Stimulated activated CD4-positive, alpha-beta T cell treated with anti-CD3 and anti-CD28 coated beads, Interleukin-2, amount 100 ng/mL, for 4 hours (primary cell): ENCODE results near the gene WDR7.
A peak's percentile ranks its signal among the peaks of the same experiment; 100 is the strongest.

Source experiments
- DNase-seq: peaks from one replicate; pipeline ENCODE4 v3.0.0-alpha.2; 2020; ENCODE audit warnings: low read depth

Gene WDR7

GRCh38 chr18:56650944-56651770, at the start of gene WDR7:
Gene WDR7, plus strand, starts transcription at chr18:56651359. Its CDS starts 21,157 bp downstream, at chr18:56672516.
- DNase-seq, result peak; percentile 95

DNA sequence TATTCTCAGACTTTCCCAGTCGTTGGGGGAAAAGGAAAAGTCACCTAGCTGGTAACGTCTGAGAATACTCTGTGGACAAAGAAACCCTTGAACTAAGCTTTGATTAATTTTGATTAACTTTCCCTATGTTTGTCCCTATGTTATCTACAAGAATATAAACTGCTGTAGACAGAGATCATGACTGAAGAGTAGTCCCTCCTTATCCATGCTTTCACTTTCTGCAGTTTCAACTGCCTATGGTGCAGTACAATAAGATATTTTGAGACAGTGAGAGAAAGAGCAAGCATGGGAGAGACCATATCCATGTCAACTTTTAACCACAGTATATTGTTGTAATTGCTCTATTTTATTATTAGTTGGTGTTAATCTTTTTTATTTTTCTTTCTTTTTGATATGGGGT, 44.5 kb upstream of the WDR7 start:
- no peak for DNase-seq

DNA sequence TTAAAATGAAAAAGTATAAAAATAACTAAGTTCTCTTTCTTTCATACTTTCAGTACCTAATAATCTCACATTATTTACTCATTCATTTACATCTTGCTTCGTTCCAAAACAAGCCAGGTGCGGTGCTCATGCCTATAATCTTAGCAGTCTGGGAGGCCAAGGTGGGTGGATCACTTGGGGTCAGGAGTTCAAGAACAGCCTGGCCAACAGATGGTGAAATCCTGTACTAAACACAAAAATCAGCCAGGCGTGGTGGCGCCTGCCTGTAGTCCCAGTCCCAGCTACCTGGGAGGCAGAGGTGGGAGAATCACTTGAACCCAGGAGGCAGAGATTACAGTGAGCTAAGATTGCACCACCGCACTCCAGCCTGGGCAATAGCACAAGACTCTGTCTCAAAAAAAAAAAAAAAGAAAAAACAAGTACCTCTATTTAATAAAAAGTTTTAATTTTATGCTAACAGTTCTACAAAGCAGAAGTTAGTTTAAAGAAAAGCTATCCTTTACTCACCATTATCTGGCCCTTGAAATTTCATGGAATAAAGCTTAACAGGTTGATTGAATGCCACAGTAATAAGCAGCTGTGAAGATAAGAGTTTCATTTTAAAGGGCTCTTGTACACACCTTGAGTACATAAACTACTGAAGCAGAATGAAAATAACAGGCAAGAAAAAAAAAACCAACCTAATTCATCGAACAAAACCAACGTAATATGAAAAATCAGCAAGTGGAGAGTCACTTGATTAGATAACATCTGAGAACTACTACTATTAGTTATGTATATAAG, 35.2 kb upstream of the WDR7 start:
- DNase-seq, result no peak

GRCh38 chr18:56627991-56628390, 23.2 kb upstream of the WDR7 start:
- DNase-seq, result no peak

- no peak for DNase-seq
Measured at GRCh38 chr18:56632070-56633022, 18.8 kb upstream of the WDR7 start.

- no peak for DNase-seq
Measured at GRCh38 chr18:56635007-56635406, 16.2 kb upstream of the WDR7 start.

GRCh38 chr18:56637176-56637575, 14.0 kb upstream of the WDR7 start:
- no peak for DNase-seq

DNA sequence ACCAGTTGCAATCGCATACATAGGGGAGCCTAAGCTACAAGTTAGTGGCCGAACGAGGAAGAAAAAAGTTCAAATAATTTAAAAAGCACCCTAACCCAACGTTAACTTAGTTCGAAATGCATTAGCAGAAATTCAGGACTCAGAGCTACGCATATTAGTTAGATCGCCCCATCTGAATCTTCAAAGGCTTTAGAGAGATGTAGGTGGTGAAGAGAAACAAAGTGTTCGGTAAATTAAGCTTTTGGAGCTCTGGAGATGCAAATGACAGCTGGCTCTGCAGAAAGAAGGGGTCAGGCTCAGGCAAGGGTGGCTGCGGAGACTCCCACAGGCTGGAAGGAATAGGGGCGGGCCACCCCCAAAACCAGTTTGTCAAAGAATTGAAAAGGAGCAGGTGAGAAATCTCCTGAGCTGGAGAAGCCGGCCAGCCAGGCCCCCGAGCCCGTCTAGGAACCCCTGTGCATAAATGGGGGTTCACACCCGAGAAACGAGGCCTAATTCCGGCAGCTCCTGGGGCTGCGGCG, 13.4 kb upstream of the WDR7 start:
- no peak for DNase-seq

DNA sequence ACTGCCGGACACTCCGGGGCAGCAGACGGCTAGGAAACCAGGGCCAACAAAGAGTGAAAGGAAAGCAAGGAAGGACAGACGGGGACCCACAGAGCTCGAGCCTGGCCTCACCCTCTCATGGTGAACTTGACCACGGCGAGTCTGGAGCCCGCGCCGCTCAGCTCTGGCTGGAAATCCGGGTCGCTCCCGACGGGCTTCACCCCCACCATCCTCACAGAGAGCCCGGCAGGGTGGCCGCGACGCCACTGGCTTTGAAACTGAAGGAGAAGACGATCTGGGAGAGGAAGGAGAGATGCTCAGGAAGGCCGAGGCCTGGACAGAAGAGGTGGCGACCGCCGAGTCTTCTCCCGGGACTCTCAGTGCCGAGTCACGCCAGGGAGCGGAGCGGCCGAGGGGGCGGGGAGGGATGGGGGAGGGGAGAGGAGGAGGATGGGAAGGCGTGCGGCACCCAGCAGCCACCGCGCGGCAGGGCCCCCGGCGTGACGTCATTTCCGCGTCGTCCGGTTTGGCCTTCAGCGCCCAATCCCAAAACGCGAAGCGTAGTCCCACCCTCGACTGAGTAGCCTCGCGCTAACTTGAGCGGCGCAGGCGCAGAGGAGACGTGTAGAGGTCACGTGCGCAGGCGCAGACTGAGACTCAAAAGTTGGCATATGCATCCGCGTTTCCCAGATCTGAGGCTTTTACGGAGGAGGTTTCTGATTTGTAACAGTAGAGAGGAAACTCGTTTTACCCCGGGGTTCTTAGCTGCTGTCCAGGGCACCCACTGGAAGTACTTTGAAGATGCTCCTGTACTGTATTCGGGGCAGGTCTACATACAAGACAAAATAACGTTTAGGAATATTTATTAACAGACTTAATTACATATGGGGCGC, 12.7 kb upstream of the WDR7 start, which contains the start of gene TXNL1:
TSS of gene TXNL1 (minus strand) at position 361 of the 872 bp plus-strand sequence. CDS start at position 209, 152 bp downstream.
- peak; percentile 100 for DNase-seq

- no peak for DNase-seq
Measured at GRCh38 chr18:56639104-56639381, 12.1 kb upstream of the WDR7 start.

DNA sequence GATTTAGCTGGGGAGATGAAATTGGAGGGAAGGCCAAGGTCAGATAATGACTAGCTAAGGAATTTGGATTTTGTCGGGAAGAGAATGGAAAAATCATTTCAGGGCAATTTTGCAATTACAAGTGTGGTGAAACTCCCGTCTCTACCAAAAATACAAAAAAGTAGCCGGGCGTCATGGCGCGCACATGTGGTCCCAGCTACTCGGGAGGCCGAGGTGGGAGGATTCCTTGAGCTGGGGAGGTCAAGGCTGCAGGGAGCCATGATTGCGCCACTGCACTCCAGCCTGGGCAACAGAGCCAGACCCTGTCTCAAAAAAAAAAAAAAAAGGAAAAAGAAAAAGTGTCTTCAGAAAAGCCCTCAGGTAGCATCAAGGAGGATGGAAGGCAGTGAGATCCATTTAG, 11.6 kb upstream of the WDR7 start:
- no peak for DNase-seq

DNA sequence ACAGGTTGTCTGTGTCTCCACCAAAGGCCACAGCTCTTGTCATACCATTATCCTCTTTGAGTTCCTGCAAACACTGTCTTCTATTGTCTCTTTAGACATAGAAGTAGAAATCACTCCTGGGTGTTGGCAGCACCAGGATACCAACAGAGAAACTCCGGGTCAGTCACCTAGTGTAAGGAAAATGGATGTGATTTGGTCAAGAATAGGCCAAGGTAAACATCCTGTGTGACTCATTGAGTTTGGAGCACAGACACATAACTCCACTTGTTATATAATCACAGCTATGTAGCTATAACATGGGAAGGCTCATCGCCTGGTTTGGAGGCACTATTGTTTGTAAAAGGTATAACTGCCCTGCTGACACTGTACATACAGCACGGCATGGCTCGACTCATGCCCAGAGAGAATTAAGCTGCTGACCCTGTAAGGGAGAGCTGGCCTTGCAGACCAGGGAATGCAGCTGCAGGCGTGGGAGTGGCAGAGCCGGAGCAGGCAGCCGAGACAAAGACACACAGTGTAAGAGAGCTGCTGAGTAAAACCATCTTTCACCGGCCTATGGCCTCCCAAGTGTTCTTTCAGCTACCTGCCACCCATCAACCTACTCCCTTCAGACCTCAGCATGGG, 9.3 kb upstream of the WDR7 start:
- DNase-seq, result no peak

DNA sequence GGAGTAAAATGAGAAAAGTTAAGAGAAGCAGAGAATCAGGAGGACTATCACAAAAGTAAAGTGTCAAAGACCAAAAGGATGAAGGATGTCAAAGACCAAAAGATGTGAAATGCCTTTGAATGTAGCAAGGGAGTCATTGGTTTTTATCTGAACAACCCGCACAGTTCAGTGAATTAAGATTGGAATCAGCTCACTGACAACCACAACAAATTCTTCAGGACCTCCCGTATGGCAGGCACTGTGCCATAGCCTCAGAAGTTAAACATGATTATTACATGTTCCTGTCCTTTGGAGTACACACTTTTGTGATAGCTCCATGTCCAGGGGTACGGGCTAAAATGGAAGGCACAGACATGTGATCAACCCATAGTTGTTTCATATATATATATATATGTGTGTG, 7.8 kb upstream of the WDR7 start:
- DNase-seq, result no peak

DNA sequence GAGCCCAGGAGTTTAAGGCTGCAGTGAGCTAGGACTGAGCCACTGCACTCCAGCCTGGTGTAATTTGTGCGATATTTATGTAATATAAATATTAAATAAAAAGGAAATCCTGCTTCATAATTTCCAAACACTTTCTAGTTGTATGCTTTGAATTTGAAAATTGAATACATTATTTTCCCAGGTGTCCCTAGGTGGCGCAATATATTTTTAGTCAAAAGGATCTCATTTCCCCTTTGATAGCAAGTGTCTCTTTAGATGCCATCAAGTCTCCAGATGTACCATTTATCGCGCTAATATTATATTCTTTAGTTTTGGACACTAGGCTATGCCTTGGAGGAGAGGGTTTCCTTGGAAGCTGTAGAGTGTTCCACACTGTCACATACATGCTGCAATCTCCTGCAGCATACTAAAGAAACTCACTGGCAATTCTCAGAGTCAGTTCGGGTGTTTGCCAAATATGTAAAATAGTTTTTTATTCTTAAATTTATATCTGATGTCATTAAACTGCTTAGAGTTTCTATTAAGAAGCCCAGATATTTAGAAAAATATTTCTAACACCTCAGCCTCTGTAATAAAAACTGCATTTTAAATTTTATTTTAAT, 5.6 kb upstream of the WDR7 start:
- DNase-seq, result no peak

- no peak for DNase-seq
Measured at GRCh38 chr18:56647071-56647470, 4.1 kb upstream of the WDR7 start.

DNA sequence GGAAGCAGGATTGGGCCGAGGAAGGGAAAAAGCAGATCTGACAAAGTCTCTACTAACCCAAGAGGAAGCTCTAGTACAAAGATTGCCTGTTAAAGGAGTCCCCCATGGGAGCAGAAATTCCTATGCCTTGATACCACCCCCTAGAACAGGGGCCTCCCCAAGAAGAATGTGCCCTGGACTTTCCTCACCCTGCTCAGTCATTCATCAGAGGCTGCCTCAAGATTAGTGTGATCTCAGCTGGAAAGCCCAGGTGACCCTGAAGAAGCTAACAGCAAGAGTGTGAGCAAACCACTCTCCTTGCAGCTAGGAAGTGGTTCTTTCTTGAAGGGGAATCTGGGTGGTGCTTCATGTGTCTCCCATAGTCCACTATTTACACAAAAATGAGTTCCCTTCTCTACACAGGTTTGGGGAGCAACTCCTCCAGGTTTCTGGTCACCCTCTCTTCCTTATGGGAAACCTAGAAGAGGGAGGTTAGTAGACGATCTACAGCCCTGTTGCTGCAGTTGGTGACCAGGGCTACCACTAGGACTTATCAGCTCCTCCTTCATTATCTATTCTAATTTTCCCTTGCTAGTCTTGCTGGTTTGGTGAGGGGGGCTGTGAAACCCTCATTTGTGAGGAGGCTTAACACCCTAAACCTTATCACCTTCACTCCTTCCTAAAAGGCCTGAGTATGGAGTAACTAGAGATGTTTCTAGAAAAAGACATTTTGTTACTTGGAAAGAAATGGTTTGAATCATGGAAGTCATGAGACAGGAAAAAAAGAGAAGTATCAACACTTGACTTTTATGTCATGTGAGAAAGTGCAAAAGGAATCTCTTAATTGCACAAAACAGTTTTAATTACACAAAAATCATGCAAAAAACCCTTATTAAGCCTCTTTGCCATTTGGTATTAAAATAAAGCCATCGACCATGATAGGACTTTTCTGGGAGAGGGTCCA, 2.9 kb upstream of the WDR7 start:
- DNase-seq, result no peak

DNA sequence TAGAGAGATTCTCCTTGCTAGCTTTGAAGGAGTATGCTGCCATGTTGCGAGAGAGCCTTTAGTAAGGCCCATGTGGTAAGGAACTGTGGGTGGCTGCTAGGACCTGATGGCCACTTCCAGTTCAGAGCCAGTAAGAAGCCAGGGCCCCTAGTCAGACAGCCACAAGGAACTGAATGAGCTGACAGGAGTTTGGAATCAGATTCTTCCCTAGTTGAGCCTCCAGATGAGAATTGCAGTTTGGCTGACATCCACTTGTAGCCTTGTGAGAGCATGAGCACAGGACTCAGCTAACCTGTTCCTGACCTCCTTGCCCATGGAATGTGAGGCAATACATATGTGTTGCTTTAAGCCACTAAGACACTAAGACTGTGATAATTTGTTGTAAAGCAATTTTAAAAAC, 1.2 kb upstream of the WDR7 start:
- no peak for DNase-seq

DNA sequence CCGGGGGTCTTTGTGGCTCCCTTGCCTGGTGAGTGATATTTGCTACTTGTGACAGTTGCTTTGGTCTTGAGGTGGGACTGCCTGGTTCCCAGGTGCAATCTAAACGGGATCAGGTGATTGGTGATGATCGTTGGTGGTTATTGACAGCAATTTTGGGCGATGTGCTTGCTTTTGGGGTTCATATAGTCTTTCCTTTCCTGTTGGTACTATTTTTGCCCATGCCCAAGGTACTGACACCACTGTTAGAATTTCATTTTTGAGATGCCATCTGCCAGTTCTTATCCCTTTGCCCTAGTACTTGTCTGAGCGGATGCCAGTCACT, 573 bp downstream of the WDR7 start:
- no peak for DNase-seq

DNA sequence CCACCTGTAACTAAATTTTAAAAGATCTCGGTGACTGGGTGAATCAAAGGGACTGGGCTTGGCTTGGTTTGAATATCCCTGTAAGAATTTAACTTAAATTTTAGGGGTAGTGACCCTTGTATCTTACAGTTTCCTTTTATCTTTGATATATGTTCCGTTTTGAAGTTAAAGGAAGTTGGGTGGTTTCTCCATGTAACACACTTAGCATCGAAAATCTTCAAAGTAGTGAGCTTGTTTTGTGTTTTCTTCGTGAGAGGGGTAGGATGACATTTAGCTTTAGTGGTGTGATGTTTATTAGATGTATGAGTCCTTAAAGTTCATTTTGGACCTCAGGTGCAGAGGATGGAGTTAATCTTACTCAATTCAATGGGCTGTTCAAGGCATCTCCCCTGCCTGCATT, 1.6 kb downstream of the WDR7 start:
- no peak for DNase-seq
